PC-3 (cell line): ENCODE results near the gene UFD1.

Experiments
- EZH2 ChIP-seq: fragments of 300-600 bp; sonication (generic); IDR thresholded peaks from one replicate; pipeline ENCODE4 v1.6.1; 2017; ENCODE audit warnings: antibody characterized with exemption, mild to moderate bottlenecking, low read length; ENCODE audit not compliant: unreplicated experiment
- TF ChIP-seq, protein P1 (sequence below): fragments of 300-600 bp; sonication (generic); conservative IDR thresholded peaks from 2 replicates; pipeline ENCODE4 v1.5.1; 2017; ENCODE audit warnings: antibody characterized with exemption, low read depth, mild to moderate bottlenecking, low read length

DNA sequence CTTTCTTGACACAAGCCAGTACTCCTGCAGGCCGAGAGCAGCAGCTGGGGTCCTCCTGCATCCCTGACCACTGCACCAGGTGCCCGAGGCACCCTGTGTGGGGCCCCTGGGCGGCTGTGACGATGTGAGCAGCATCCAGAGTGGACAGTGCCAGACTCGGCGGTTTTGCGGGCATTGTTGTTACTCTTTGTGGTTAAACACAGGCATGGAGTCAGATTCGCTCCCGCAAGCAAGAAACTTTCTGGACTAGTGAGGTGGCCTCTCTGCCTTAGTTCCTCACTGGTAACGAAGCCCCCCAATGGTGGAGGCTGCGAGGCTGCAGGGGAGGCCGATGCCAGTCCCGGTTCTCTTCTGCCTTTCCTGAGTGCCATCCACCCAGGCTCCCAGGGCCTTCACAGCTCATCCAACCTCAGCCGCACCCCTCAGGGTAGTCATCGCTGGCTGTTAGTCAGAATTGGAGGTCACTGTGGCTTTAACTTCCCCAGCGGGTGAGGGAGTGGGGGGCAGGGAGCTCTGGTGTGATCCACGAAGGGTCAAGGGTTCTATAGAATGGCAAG lies 48.9 kb upstream of the UFD1 start:
- TF ChIP-seq, protein P1, sequence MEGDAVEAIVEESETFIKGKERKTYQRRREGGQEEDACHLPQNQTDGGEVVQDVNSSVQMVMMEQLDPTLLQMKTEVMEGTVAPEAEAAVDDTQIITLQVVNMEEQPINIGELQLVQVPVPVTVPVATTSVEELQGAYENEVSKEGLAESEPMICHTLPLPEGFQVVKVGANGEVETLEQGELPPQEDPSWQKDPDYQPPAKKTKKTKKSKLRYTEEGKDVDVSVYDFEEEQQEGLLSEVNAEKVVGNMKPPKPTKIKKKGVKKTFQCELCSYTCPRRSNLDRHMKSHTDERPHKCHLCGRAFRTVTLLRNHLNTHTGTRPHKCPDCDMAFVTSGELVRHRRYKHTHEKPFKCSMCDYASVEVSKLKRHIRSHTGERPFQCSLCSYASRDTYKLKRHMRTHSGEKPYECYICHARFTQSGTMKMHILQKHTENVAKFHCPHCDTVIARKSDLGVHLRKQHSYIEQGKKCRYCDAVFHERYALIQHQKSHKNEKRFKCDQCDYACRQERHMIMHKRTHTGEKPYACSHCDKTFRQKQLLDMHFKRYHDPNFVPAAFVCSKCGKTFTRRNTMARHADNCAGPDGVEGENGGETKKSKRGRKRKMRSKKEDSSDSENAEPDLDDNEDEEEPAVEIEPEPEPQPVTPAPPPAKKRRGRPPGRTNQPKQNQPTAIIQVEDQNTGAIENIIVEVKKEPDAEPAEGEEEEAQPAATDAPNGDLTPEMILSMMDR: no peak
- TF ChIP-seq EZH2: no peak
